Hematopoietic multipotent progenitor cell treated with erythropoietin and hydrocortisone succinate and interleukin-3 and kit ligand, for 8 days (in vitro differentiated cells): ENCODE data around the gene GPLD1.
"Not testable (repeated sequence)": the region's sequence is repeated elsewhere in the genome, so short reads cannot be mapped to it uniquely, and the experiment has no call there.

Source experiments
- DNase-seq: peaks from one replicate; pipeline ENCODE4 v3.0.0-alpha.2; 2015

Gene GPLD1

DNA sequence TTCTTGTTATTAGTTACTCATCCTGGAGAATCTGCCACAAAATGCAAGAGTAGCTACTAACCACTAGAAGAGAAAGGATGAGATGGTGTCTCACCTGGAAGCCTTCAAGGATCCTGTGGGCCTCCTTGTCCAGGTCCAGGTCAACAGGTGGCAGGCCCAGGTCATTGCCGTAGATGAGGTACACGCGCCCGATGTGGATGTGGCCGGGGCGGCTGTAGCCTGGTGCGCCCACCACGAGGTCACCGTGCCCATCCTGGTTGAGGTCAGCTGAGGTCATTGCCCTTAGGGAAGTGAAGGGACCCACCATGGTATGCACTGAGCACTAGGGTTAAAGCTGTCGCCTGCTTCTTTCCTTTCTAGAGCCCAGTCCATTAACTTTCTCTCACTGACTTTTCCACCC, 35.5 kb downstream of the GPLD1 start:
- DNase-seq = no peak

- DNase-seq = peak; percentile 94
Measured at GRCh38 chr6:24451581-24452388, 37.6 kb downstream of the GPLD1 start.

DNA sequence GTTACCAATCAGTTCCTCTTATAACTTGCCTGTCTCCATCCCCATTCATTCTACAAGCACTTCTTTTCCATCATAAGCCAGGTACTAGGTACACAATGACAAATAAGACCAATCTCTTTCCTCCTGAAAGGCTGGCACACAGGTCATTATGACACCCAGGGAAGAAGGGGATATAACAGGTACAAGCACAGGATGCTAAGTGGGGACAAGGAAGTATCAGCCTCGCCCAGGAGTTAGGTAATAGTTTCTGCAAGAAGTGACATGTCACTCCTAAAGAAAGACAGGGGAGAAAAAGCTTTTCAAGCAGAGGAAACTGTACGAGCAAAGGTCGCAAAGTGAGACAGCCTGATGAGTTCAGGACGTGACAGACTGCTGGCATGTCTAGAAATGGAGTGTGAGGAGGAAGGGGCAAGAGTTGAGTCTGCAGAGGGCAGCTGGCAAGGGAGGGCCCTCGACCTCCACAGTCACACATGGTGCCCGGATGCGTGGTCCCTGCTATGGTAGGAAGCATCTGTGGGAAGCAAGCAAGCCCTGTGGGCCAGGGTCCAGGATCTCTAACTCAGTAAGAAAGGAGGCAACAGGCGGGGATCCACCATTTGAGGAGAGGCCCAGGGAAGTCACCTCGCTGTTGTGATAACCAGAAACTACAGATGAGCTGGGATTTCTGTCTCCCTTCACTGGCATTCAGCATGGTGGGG, 40.4 kb downstream of the GPLD1 start:
- no peak for DNase-seq

- no peak for DNase-seq
Measured at GRCh38 chr6:24448396-24448795, 41.0 kb downstream of the GPLD1 start.

DNA sequence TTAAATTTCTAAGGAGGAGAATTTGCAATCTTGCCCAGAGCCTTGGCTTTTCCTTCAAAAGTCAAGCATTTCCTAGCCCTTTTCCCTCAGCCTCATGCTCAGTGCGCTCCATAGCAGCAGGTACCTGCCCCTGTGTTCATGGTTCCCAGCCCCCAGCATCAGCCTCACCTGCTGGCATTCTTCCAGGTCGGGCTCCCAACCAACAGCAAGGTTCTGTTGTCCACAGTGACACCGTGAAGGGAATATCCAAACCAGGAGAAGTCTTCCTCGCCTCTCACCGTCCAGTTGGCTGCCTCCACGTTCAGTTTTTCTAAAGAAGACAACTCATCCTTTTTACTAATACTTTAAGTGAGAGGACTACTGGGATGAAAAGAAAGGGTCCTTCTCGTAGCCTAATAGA, 42.7 kb downstream of the GPLD1 start:
- no peak for DNase-seq

DNA sequence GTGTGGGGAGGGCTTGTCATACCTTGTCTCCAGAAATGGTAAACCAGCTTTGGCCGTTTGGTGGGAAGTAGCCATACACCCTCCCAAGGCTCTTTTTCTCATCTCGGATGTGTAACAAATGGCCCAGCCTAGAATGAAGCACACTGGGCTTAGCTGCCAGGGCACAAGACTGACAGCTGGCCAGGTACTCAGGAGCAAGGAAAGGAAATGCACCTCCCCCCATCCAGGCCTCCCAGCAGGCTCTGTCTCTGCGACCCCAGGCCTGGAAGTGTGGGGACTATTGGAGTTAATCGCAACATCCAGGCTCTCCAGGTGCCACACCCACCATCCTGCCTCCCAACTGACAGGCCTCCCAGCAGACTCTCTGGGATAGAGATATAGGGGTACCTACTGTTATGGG, 43.7 kb downstream of the GPLD1 start:
- no peak for DNase-seq

GRCh38 chr6:24444588-24444987, 44.8 kb downstream of the GPLD1 start:
- DNase-seq = no peak

- no peak for DNase-seq
Measured at GRCh38 chr6:24441599-24441904, 47.8 kb downstream of the GPLD1 start.

DNA sequence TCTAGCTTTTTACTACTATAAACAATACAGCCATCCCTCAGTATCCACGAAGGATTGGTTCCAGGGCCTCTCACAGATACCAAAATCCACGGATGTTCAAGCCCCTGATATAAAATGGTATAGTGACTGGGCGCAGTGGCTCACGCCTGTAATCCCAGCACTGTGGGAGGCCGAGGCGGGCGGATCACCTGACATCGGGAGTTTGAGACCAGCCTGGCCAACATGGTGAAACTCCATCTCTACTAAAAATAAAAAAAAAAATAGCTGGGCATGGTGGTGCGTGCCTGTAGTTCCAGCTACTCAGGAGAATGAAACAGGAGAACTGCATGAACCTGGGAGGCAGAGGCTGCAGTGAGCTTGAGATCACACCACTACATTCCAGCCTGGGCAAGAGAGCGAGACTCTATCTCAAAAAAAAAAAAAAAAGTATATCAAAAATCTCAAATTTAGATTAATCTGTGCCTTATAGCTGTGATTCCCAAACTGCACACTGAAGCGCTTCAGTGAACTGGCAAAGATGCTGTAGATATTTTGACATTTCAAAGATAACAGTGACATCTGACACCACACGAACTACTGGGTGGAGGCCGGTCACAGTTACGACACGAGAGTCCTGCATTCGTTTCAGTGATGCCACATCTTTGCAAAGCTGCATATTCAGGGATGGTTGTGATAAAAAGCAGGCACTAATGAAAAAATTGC, 48.3 kb downstream of the GPLD1 start:
- DNase-seq = no peak

- DNase-seq = no peak
Measured at GRCh38 chr6:24439858-24440539, 49.4 kb downstream of the GPLD1 start.

GRCh38 chr6:24436979-24437378, 52.4 kb downstream of the GPLD1 start:
- DNase-seq = no peak

DNA sequence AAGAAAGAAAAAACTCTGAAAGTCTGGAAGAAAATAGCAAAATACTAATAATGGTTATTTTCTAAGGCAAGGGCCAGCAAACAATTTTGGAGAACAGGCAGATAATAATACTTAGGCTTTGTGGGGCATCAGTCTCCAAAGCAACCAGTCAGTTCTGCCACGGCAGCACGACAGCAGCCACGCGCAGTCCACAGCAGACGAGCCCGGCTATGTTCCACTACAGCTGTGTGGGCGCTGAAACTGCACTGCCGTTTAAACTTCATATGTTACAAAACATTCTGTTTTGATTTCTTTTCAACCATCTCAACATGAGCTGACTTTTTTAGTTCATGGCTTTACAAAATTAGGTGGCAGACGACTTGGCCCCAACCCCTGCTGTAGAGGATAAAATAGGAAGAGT, 56.8 kb downstream of the GPLD1 start:
- no peak for DNase-seq

DNA sequence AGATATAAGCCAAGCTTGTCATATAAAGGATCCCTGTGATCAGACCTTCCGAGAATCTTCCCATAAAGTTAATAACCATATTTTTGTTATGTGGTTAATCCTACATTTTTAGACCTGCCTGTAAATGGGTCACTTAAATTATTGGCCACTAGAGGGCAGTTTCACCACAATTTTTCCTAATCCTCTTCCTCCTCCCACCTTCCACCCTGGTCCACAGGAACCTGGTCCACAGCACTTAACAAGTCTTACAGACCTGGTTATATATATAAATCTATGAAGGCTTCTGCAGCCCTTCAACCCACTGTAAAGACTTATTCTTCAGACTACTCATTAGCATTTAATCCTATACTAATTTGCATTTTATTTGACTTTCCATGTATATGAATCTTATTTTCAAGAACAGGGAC, 58.3 kb downstream of the GPLD1 start:
- DNase-seq = peak; percentile 78

- no peak for DNase-seq
Measured at GRCh38 chr6:24430086-24430485, 59.3 kb downstream of the GPLD1 start.

DNA sequence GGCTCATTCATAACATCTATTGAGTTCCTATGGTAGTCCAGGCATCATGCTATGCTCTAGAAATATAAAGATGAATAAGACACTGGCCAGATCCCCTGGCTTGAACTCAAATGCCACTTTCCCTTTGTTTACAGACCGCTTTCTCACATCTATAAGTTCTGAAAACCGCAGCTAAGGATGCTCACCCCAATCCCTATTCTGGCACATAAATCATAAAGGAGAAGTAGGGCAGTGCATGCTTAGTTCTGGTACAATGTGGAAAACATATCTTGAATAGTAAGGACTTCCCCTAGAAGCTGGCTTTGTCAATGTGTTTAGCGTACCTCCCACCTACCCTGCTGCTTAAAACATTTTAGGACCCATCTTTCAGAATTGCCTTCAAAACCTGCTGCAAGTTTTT, 60.2 kb downstream of the GPLD1 start:
- no peak for DNase-seq

DNA sequence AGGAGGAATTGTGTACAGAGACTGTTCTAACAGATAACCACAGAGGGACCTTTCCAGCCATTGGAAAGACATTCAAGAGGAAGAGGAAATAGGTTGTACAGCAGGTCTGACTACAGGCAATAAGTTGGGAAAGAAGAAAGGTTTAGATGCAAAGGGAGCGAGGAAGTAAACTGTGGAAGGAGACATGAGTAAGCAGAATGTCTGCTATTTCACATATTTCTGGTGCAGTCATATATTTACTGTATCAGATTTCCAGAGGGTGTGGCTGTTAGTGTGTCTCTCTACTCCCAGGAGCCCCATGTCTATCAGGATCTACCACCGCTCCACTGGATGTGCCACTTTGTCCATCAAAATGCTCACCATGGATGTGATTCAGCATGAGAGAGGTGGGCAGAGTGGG, 60.8 kb downstream of the GPLD1 start:
- DNase-seq = no peak

DNA sequence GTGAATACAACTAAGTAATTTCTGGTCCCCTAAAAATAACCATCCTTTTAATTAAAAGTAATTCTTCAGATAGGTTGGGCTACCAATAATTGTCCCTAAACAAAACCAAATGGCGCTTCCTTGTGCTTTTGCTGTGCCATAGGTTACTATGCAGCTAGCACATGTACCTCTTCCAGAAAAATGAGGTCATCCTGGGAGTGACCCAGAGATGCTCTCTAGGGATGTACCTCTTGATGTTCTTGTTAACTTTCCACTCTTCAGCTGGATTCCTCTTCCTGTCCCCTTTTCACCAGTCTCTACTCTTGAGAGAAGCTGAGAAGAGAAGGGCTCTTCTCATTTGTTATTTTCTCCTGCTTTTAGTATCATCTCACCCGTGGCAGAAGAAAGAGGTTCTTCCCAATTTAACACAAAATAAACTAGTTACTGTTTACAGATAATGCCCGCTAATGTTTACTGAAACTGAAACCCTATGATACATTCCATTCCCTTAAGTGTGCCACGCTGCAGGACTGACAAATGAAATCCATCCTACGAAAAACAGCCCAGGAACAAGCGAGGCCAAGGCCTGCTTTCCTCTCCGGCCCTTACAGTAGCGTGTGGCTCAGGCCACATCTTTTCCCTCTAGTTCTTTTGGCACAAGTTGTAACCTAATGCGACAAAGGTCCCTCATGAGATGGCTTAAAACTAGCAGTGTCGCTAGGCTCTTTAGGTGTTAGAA, 62.5 kb downstream of the GPLD1 start:
- DNase-seq = no peak

DNA sequence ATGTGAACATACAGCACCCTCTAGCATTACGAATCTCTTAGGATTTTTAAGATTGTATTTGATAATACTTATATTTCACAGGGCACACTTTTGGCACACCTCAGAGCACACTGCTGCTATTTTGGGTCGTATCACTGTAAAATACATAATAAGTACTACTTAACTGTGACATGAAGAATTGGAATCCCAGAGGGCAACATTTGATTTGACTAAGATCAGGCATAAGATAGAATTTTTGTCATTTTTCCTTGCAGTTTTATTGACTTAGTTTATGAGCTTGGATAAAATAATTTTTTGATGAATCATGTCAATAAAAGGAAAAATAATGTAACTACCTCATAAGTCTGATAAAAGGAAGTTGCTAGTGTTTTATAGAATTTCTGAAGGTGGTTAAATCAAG, 64.3 kb downstream of the GPLD1 start:
- DNase-seq = no peak

GRCh38 chr6:24419526-24419925, 69.9 kb downstream of the GPLD1 start:
- no peak for DNase-seq

GRCh38 chr6:24415753-24416152, 73.6 kb downstream of the GPLD1 start:
- no peak for DNase-seq

- DNase-seq = not testable (repeated sequence)
Measured at GRCh38 chr6:24414531-24414930, 74.8 kb downstream of the GPLD1 start.

DNA sequence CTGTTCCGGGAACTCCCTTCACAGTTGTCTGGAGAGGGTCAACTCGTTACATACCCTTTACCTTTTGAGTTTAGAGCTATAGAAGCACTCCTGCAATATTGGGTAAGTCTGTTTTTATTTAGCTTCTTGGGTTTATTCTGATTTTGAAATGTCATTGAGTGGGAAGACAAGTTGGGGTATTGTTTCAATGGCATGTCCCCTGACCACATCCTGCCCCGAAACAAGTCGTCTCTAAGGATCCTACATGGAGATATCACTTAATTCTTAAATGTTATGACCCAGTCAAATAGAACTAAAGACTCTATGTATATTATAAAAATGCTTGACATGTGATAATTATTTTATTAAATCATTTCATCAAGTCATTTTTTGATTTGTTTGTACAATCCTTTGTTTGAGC, 77.1 kb downstream of the GPLD1 start:
- DNase-seq = no peak

GRCh38 chr6:24410622-24411021, 78.8 kb downstream of the GPLD1 start:
- DNase-seq = no peak
